ENCODE data around the gene MDC1. TPM values are rescaled to one million over a fixed set of nuclear protein-coding genes. Genes with fewer than 3 reads are reported as not detected.
"Not testable (repeated sequence)": the region's sequence is repeated elsewhere in the genome, so short reads cannot be mapped to it uniquely, and the experiment has no call there.

The MDC1 gene
- total RNA-seq, 1 donor = 14.0 TPM

GRCh38 chr6:30684386-30685156 is 32.5 kb downstream of the MDC1 start:
- peak in 2 of 3 donors; percentile 50 to 53 for DNase-seq (ENCODE audit: low read depth in 2 of 3, low spot score in 2 of 3)

- DNase-seq (ENCODE audit: low read depth in 2 of 3, low spot score in 2 of 3) = no peak
These were observed 33.1 kb downstream of the MDC1 start for GRCh38 chr6:30683980-30684338.

GRCh38 chr6:30683183-30683979 is 33.7 kb downstream of the MDC1 start:
- no peak for DNase-seq (ENCODE audit: low read depth in 2 of 3, low spot score in 2 of 3)

GRCh38 chr6:30682143-30683117 is 34.7 kb downstream of the MDC1 start:
- DNase-seq (ENCODE audit: low read depth in 2 of 3, low spot score in 2 of 3) = peak; percentile 75 to 99 (median 98)

GRCh38 chr6:30681766-30682142 is 35.3 kb downstream of the MDC1 start:
- DNase-seq (ENCODE audit: low read depth in 2 of 3, low spot score in 2 of 3) = no peak

- no peak for DNase-seq (ENCODE audit: low read depth in 2 of 3, low spot score in 2 of 3)
These were observed 37.1 kb downstream of the MDC1 start for GRCh38 chr6:30679765-30680535.

GRCh38 chr6:30678964-30679726 is 37.9 kb downstream of the MDC1 start:
- peak; percentile 86 to 93 (median 89) for DNase-seq (ENCODE audit: low read depth in 2 of 3, low spot score in 2 of 3)

GRCh38 chr6:30676660-30677285 is 40.3 kb downstream of the MDC1 start:
- no peak for DNase-seq (ENCODE audit: low read depth in 2 of 3, low spot score in 2 of 3)

- peak; percentile 89 to 97 (median 97) for DNase-seq (ENCODE audit: low read depth in 2 of 3, low spot score in 2 of 3)
These were observed 44.4 kb downstream of the MDC1 start, which contains the start of gene DHX16 for GRCh38 chr6:30672445-30673253. TSS of gene DHX16 (minus strand) at chr6:30673006. CDS start at chr6:30672841, 165 bp downstream.

GRCh38 chr6:30670760-30671527 is 46.1 kb downstream of the MDC1 start:
- DNase-seq (ENCODE audit: low read depth in 2 of 3, low spot score in 2 of 3) = peak in 1 of 3 donors; percentile 40

- not testable (repeated sequence) for DNase-seq (ENCODE audit: low read depth in 2 of 3, low spot score in 2 of 3)
These were observed 50.8 kb downstream of the MDC1 start for GRCh38 chr6:30666300-30666699.

GRCh38 chr6:30664994-30665767 is 51.9 kb downstream of the MDC1 start:
- DNase-seq (ENCODE audit: low read depth in 2 of 3, low spot score in 2 of 3) = no peak

- not testable (repeated sequence) for DNase-seq (ENCODE audit: low read depth in 2 of 3, low spot score in 2 of 3)
These were observed 59.2 kb downstream of the MDC1 start for GRCh38 chr6:30657922-30658321.

- no peak for DNase-seq (ENCODE audit: low read depth in 2 of 3, low spot score in 2 of 3)
These were observed 59.6 kb downstream of the MDC1 start for GRCh38 chr6:30657454-30657853.

GRCh38 chr6:30656513-30656912 is 60.6 kb downstream of the MDC1 start:
- no peak for DNase-seq (ENCODE audit: low read depth in 2 of 3, low spot score in 2 of 3)

- no peak for DNase-seq (ENCODE audit: low read depth in 2 of 3, low spot score in 2 of 3)
These were observed 61.4 kb downstream of the MDC1 start for GRCh38 chr6:30655743-30656094.

All from hematopoietic multipotent progenitor cell (in vitro differentiated cells).